GM12878 (cell line): ENCODE measurements around the gene ARX. TPM values are rescaled to one million over a fixed set of nuclear protein-coding genes. Genes with fewer than 3 reads are reported as not detected.
A peak's percentile ranks its signal among the peaks of the same experiment; 100 is the strongest.

ENCODE experiments used
- ATAC-seq: fragments of 200-7000 bp; cut with Tn5 transposase; 3 replicates; pipeline ENCODE4 v1.9.1; 2020; ENCODE audit warnings: mild to moderate bottlenecking, moderate library complexity
- BruUV-seq: library from RNA; stranded (reverse); fragments of 400-500 nt; replicated peaks from 2 replicates; lab custom pipeline; 2021; lab: Mats Ljungman, UMichigan
- CTCF ChIA-PET: fragments of 300-600 bp; sonication (Branson Sonifier 250); formaldehyde crosslinking; extraction: SDS; loops from one replicate; lab custom pipeline; 2021; ENCODE audit warnings: inconsistent platforms; lab: Yijun Ruan, JAX
- POLR2A ChIA-PET: fragments of 350-600 bp; formaldehyde crosslinking; extraction: SDS; loops from one replicate; lab custom pipeline; 2021; ENCODE audit warnings: inconsistent platforms; lab: Charles Lee
- RAD21 ChIA-PET: fragments of 300-600 bp; sonication (Branson Sonifier 250); formaldehyde crosslinking; loops from one replicate; lab custom pipeline; 2023; ENCODE audit warnings: antibody characterized with exemption; ENCODE audit not compliant: unreplicated experiment; lab: Charles Lee
- SMC1A ChIA-PET: fragments of 300-600 bp; sonication (Branson Sonifier 250); formaldehyde crosslinking; loops from one replicate; lab custom pipeline; 2023; ENCODE audit not compliant: unreplicated experiment, uncharacterized antibody; lab: Charles Lee
- DNase-seq: peaks from one replicate; pipeline ENCODE4 v3.0.0-alpha.2; 2011; ENCODE audit warnings: low read depth, low spot score
- FAIRE-seq: peaks from 3 replicates; lab custom pipeline; 2011; peaks lifted over from hg19 to GRCh38; lab: Jason Lieb, UNC
- H2AFZ ChIP-seq: 2 replicates; pipeline ENCODE4 v1.6.0; 2011; ENCODE audit warnings: low read depth, low read length, control low read depth; ENCODE audit not compliant: control insufficient read depth
- H3K27ac ChIP-seq: 2 replicates; pipeline ENCODE4 v1.5.1; 2011; ENCODE audit warnings: control low read depth; ENCODE audit not compliant: control insufficient read depth, insufficient read depth
- H3K27me3 ChIP-seq, 2 experiments: replicated peaks in 1 of 2; 2 replicates each; pipeline versions ENCODE4 v1.6.0 to v1.6.1; 2011; ENCODE audit warnings: low read length in 1 of 2; ENCODE audit not compliant: control insufficient read depth in 2 of 2, insufficient read depth in 2 of 2
- H3K36me3 ChIP-seq, 2 experiments: 2 replicates each; pipeline ENCODE4 v1.5.1; 2011; ENCODE audit warnings: low read length in 1 of 2; ENCODE audit not compliant: control insufficient read depth in 2 of 2, insufficient read depth in 2 of 2
- H3K4me1 ChIP-seq: 2 replicates; pipeline ENCODE4 v1.6.1; 2011; ENCODE audit warnings: mild to moderate bottlenecking, low read length, moderate library complexity, mixed read lengths; ENCODE audit not compliant: control insufficient read depth, insufficient read depth
- H3K4me2 ChIP-seq: 2 replicates; pipeline ENCODE4 v1.6.0; 2011; ENCODE audit warnings: control low read depth; ENCODE audit not compliant: control insufficient read depth, insufficient read depth
- H3K4me3 ChIP-seq: fragments of 200-600 bp; sonication (generic); 2 replicates; pipeline ENCODE4 v1.5.1; 2016
- H3K79me2 ChIP-seq: 2 replicates; pipeline ENCODE4 v1.6.0; 2011; ENCODE audit warnings: low read length; ENCODE audit not compliant: control insufficient read depth, insufficient read depth
- H3K9ac ChIP-seq: 2 replicates; pipeline ENCODE4 v1.8.0; 2011; ENCODE audit warnings: low read length, control low read depth, mixed read lengths; ENCODE audit not compliant: control insufficient read depth, insufficient read depth
- H3K9me3 ChIP-seq: replicated peaks from 3 replicates; pipeline ENCODE4 v1.5.1; 2011; ENCODE audit warnings: mild to moderate bottlenecking, low read length; ENCODE audit not compliant: control insufficient read depth, insufficient read depth
- H4K20me1 ChIP-seq: 2 replicates; pipeline ENCODE4 v1.6.0; 2011; ENCODE audit not compliant: control insufficient read depth, insufficient read depth
- ATF7 ChIP-seq: fragments of 450-650 bp; IDR thresholded peaks from 2 replicates; pipeline ENCODE4 v1.6.1; 2016; ENCODE audit warnings: low read depth, mild to moderate bottlenecking
- HCFC1 ChIP-seq: fragments of 150-350 bp; IDR thresholded peaks from 2 replicates; pipeline ENCODE4 v1.6.1; 2014; ENCODE audit warnings: low read length
- RELA ChIP-seq: fragments of 450-650 bp; IDR thresholded peaks from 2 replicates; pipeline ENCODE4 v1.8.0; 2014; ENCODE audit warnings: borderline replicate concordance; ENCODE audit not compliant: partially characterized antibody
- SPI1 ChIP-seq: IDR thresholded peaks from 2 replicates; pipeline ENCODE4 v1.6.1; 2011; ENCODE audit warnings: low read depth, mild to moderate bottlenecking, low read length, moderate library complexity, borderline replicate concordance; ENCODE audit not compliant: insufficient read depth
- WGBS: methylation state at CpG from one replicate; pipeline ENCODE4 v1.1.6; 2016; ENCODE audit warnings: low lambda C conversion rate; ENCODE audit not compliant: insufficient replicate concordance, insufficient coverage; ENCODE audit errors: missing lambda C conversion rate; 5-methylcytosine and 5-hydroxymethylcytosine counted together
- in situ Hi-C: fragments of 300-500 bp; cut with MboI; formaldehyde crosslinking; loops from 9 replicates; pipeline ENCODE4 v1.14.3; 2018; ENCODE audit warnings: mixed read lengths
- intact Hi-C: fragments of 100-400 bp; cut with micrococcal nuclease; formaldehyde crosslinking; loops from one replicate; pipeline ENCODE4 v1.14.2; 2022; ENCODE audit not compliant: unreplicated experiment
- polyA plus RNA-seq, 11 experiments: library from polyadenylated mRNA; depleted of rRNA in 4 of 11; unstranded in 6 of 11; stranded (reverse) in 5 of 11; fragments of >200 nt; fragmentation: Nextera tagmentation in 4 of 11; fragmentation: Illumina TruSeq in 1 of 11; extraction: Ambion mirVana in 4 of 11; extraction: Trizol in 1 of 11; gene quantifications; 1 replicate in 1 of 11; 2 replicates in 10 of 11; pipeline versions ENCODE4 v1.2.1 to v1.2.3, GENCODE V29; 2011 to 2016; ENCODE audit warnings: inconsistent platforms in 2 of 11, missing spikeins in 2 of 11, low read depth in 1 of 11
- total RNA-seq, 4 experiments: library from RNA; depleted of rRNA in 3 of 4; stranded (reverse); fragments of >200 nt in 3 of 4; fragmentation: Illumina TruSeq in 1 of 4; extraction: Trizol in 1 of 4; gene quantifications; 2 replicates each; pipeline versions ENCODE4 v1.2.1 to v1.2.3, GENCODE V29; 2013 to 2021
- TF ChIP-seq, protein P1 (sequence below): fragments of 450-650 bp; IDR thresholded peaks from 2 replicates; pipeline ENCODE4 v1.6.1; 2017; ENCODE audit warnings: mild to moderate bottlenecking

ARX gene
- total and polyA plus RNA-seq, 10 of the 15 experiments (the other 5 are each of a cell fraction or from before 2014, with no cell fraction given) = 0.03 TPM; not detected in 9

- WGBS = 49% methylated on average over 7 of the region's 7 CpGs
- Histone ChIP-seq H3K79me2 (no peaks in the 10 kb centered on the region), H3K9me3 (no peaks in the 10 kb centered on the region), H3K4me1 (no peaks in the 10 kb centered on the region), H3K9ac (no peak overlapping the region), H3K4me2 (no peak overlapping the region), H3K36me3 (no peaks in the 10 kb centered on the region), H2AFZ (no peak overlapping the region), H3K27me3 (no peaks in the 10 kb centered on the region; a peak in 1 of 4 replicates), H3K27ac (no peak overlapping the region)
- ChIA-PET POLR2A (no interaction called here), RAD21 (no interaction called here), SMC1A (no interaction called here)
- in situ Hi-C loops = no loop called here
- no peak for FAIRE-seq
- DNase-seq = no peak
- intact Hi-C loops = no loop called here
- no peak for ATAC-seq
- no TSS peak for BruUV-seq
- TF ChIP-seq ATF7 (no peak), HCFC1 (no peak), RELA (no peak)
- TF ChIP-seq, all 136 proteins: peak for 0
- no peak overlapping the region for H3K4me3 ChIP-seq
- H4K20me1 ChIP-seq = no peaks in the 10 kb centered on the region
- CTCF ChIA-PET = no interaction called here
Measured at GRCh38 chrX:25048178-25048577, 32.4 kb upstream of the ARX start.

- H3K79me2 ChIP-seq = no peaks in the 10 kb centered on the region
- FAIRE-seq = no peak
- no peak overlapping the region for H3K27ac ChIP-seq
- no peak overlapping the region for H3K9ac ChIP-seq
- TF ChIP-seq, protein P1, sequence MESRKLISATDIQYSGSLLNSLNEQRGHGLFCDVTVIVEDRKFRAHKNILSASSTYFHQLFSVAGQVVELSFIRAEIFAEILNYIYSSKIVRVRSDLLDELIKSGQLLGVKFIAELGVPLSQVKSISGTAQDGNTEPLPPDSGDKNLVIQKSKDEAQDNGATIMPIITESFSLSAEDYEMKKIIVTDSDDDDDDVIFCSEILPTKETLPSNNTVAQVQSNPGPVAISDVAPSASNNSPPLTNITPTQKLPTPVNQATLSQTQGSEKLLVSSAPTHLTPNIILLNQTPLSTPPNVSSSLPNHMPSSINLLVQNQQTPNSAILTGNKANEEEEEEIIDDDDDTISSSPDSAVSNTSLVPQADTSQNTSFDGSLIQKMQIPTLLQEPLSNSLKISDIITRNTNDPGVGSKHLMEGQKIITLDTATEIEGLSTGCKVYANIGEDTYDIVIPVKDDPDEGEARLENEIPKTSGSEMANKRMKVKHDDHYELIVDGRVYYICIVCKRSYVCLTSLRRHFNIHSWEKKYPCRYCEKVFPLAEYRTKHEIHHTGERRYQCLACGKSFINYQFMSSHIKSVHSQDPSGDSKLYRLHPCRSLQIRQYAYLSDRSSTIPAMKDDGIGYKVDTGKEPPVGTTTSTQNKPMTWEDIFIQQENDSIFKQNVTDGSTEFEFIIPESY = no peak
- TF ChIP-seq SPI1 = peak; percentile 65
- TF ChIP-seq, all 136 proteins: peak for 1
- ATAC-seq (no peak), DNase-seq (no peak)
- Histone ChIP-seq H4K20me1 (no peaks in the 10 kb centered on the region), H3K4me2 (no peak overlapping the region), H3K4me1 (no peaks in the 10 kb centered on the region), H2AFZ (no peak overlapping the region), H3K27me3 (no peaks in the 10 kb centered on the region), H3K9me3 (no peaks in the 10 kb centered on the region; the same call in 2 of the 3 replicates), H3K36me3 (no peaks in the 10 kb centered on the region), H3K4me3 (no peak overlapping the region)
- RAD21 ChIA-PET = no interaction called here
- intact Hi-C loops = no loop called here
- POLR2A ChIA-PET = no interaction called here
- WGBS = 75% methylated on average over 1 of the region's 1 CpG
- CTCF ChIA-PET = interaction anchor here (1.1 kb wide), 1 partner anchor 100 kb away, joined by 3 read pairs; no protein-coding TSS in a partner anchor
- in situ Hi-C loops = no loop called here
- SMC1A ChIA-PET = no interaction called here
- BruUV-seq = no TSS peak
Measured at GRCh38 chrX:25043192-25043591, 27.4 kb upstream of the ARX start.
